GM12878 (cell line): ENCODE measurements around the gene SETD4. TPM values are rescaled to one million over a fixed set of nuclear protein-coding genes. Genes with fewer than 3 reads are reported as not detected.

Experiments used
- IKZF2 ChIP-seq, 2 experiments: fragments of 450-650 bp; IDR thresholded peaks; 2 replicates each; pipeline ENCODE4 v1.6.1; 2017; ENCODE audit warnings: mild to moderate bottlenecking in 2 of 2, moderate library complexity in 2 of 2
- MTA3 ChIP-seq: IDR thresholded peaks from 2 replicates; pipeline ENCODE4 v1.6.1; 2012; ENCODE audit warnings: low read length, inconsistent platforms, borderline replicate concordance
- MXI1 ChIP-seq: fragments of 150-350 bp; IDR thresholded peaks from 2 replicates; pipeline ENCODE4 v1.6.1; 2011; ENCODE audit warnings: low read depth, mild to moderate bottlenecking, inconsistent platforms, low read length, improper control_type of control experiment
- polyA plus RNA-seq, 11 experiments: library from polyadenylated mRNA; depleted of rRNA in 4 of 11; unstranded in 6 of 11; stranded (reverse) in 5 of 11; fragments of >200 nt; fragmentation: Nextera tagmentation in 4 of 11; fragmentation: Illumina TruSeq in 1 of 11; extraction: Ambion mirVana in 4 of 11; extraction: Trizol in 1 of 11; gene quantifications; 1 replicate in 1 of 11; 2 replicates in 10 of 11; pipeline versions ENCODE4 v1.2.1 to v1.2.3, GENCODE V29; 2011 to 2016; ENCODE audit warnings: inconsistent platforms in 2 of 11, missing spikeins in 2 of 11, low read depth in 1 of 11
- total RNA-seq, 4 experiments: library from RNA; depleted of rRNA in 3 of 4; stranded (reverse); fragments of >200 nt in 3 of 4; fragmentation: Illumina TruSeq in 1 of 4; extraction: Trizol in 1 of 4; gene quantifications; 2 replicates each; pipeline versions ENCODE4 v1.2.1 to v1.2.3, GENCODE V29; 2013 to 2021
- TF ChIP-seq, protein P1 (sequence below): IDR thresholded peaks from 2 replicates; pipeline ENCODE4 v1.6.1; 2011; ENCODE audit warnings: mild to moderate bottlenecking, low read depth, low read length, moderate library complexity; ENCODE audit not compliant: insufficient replicate concordance
- TF ChIP-seq, protein P2 (sequence below): fragments of 450-650 bp; IDR thresholded peaks from 2 replicates; pipeline ENCODE4 v1.6.1; 2017; ENCODE audit warnings: mild to moderate bottlenecking, moderate library complexity
- TF ChIP-seq, protein P3 (sequence below): IDR thresholded peaks from 2 replicates; pipeline ENCODE4 v1.6.1; 2011; ENCODE audit warnings: low read depth, mild to moderate bottlenecking, low read length, moderate library complexity, borderline replicate concordance; ENCODE audit errors: extremely low read depth

The SETD4 gene
- total and polyA plus RNA-seq, 10 of the 15 experiments (the other 5 are each of a cell fraction or from before 2014, with no cell fraction given) = 10.3 to 37.0 (median 18.6) TPM

DNA sequence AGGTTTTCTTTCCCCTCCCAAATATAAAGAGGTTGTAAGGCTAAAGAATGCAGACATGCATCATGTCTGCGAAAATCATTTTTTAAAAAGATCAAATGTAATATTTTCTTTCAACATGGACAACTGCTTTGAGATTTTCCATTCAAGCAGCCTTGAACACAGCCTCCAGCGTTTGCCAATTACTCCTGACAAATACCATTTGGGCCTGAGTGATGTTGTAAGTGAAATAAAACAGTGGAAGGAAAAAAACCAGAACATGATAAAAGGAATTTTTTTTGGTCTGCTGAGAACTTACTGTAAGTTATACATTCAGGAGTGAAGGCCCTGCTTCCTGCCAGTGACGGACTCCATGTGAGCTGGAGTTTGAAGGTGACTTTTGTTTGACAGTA is 37.2 kb downstream of the SETD4 start (continued):
- TF ChIP-seq, protein P1, sequence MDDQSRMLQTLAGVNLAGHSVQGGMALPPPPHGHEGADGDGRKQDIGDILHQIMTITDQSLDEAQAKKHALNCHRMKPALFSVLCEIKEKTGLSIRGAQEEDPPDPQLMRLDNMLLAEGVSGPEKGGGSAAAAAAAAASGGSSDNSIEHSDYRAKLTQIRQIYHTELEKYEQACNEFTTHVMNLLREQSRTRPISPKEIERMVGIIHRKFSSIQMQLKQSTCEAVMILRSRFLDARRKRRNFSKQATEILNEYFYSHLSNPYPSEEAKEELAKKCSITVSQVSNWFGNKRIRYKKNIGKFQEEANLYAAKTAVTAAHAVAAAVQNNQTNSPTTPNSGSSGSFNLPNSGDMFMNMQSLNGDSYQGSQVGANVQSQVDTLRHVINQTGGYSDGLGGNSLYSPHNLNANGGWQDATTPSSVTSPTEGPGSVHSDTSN = no peak
- TF ChIP-seq, protein P2, sequence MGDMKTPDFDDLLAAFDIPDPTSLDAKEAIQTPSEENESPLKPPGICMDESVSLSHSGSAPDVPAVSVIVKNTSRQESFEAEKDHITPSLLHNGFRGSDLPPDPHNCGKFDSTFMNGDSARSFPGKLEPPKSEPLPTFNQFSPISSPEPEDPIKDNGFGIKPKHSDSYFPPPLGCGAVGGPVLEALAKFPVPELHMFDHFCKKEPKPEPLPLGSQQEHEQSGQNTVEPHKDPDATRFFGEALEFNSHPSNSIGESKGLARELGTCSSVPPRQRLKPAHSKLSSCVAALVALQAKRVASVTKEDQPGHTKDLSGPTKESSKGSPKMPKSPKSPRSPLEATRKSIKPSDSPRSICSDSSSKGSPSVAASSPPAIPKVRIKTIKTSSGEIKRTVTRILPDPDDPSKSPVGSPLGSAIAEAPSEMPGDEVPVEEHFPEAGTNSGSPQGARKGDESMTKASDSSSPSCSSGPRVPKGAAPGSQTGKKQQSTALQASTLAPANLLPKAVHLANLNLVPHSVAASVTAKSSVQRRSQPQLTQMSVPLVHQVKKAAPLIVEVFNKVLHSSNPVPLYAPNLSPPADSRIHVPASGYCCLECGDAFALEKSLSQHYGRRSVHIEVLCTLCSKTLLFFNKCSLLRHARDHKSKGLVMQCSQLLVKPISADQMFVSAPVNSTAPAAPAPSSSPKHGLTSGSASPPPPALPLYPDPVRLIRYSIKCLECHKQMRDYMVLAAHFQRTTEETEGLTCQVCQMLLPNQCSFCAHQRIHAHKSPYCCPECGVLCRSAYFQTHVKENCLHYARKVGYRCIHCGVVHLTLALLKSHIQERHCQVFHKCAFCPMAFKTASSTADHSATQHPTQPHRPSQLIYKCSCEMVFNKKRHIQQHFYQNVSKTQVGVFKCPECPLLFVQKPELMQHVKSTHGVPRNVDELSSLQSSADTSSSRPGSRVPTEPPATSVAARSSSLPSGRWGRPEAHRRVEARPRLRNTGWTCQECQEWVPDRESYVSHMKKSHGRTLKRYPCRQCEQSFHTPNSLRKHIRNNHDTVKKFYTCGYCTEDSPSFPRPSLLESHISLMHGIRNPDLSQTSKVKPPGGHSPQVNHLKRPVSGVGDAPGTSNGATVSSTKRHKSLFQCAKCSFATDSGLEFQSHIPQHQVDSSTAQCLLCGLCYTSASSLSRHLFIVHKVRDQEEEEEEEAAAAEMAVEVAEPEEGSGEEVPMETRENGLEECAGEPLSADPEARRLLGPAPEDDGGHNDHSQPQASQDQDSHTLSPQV = no peak
- no peak for TF ChIP-seq MXI1
- no peak for TF ChIP-seq MTA3
- no peak for TF ChIP-seq IKZF2 (IDR thresholded peaks at IDR 0.05)
- TF ChIP-seq, protein P3, sequence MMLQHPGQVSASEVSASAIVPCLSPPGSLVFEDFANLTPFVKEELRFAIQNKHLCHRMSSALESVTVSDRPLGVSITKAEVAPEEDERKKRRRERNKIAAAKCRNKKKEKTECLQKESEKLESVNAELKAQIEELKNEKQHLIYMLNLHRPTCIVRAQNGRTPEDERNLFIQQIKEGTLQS = no peak
